Esophagus squamous epithelium (tissue), 4 donors: ENCODE results near the gene FAM174B.

ENCODE experiments used
- POLR2A ChIP-seq, 4 donors: fragments of 450-650 bp; IDR thresholded peaks; one replicate each; pipeline ENCODE4 v1.6.1; 2017; ENCODE audit warnings: antibody characterized with exemption in 4 of 4, mild to moderate bottlenecking in 4 of 4, moderate library complexity in 3 of 4
- TF ChIP-seq, protein P1 (sequence below), 6 experiments: fragments of 450-650 bp in 4 of 6; fragments of 200-600 bp in 2 of 6; sonication (generic) in 2 of 6; IDR thresholded peaks; one replicate each; pipeline ENCODE4 v1.5.1; 2016 to 2019; ENCODE audit warnings: antibody characterized with exemption in 6 of 6, mild to moderate bottlenecking in 4 of 6, moderate library complexity in 4 of 6

- no peak for TF ChIP-seq POLR2A (IDR thresholded peaks at IDR 0.05)
- TF ChIP-seq, protein P1, sequence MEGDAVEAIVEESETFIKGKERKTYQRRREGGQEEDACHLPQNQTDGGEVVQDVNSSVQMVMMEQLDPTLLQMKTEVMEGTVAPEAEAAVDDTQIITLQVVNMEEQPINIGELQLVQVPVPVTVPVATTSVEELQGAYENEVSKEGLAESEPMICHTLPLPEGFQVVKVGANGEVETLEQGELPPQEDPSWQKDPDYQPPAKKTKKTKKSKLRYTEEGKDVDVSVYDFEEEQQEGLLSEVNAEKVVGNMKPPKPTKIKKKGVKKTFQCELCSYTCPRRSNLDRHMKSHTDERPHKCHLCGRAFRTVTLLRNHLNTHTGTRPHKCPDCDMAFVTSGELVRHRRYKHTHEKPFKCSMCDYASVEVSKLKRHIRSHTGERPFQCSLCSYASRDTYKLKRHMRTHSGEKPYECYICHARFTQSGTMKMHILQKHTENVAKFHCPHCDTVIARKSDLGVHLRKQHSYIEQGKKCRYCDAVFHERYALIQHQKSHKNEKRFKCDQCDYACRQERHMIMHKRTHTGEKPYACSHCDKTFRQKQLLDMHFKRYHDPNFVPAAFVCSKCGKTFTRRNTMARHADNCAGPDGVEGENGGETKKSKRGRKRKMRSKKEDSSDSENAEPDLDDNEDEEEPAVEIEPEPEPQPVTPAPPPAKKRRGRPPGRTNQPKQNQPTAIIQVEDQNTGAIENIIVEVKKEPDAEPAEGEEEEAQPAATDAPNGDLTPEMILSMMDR (IDR thresholded peaks at IDR 0.05) = no peak
These were observed 17.9 kb downstream of the FAM174B start for GRCh38 chr15:92637626-92638025.
